NCI-H748 treated with DMSO at 0.1 percent for 48 hours (cell line): ENCODE results near the gene HCAR1.
"Not testable (repeated sequence)": the region's sequence is repeated elsewhere in the genome, so short reads cannot be mapped to it uniquely, and the experiment has no call there.

Experiments
- DNase-seq: peaks from one replicate; lab custom pipeline; 2025; lab: John Stamatoyannopoulos, UW

Gene HCAR1

GRCh38 chr12:122730215-122731014 is at the start of gene HCAR1:
HCAR1 (minus strand) TSS chr12:122730844; CDS start chr12:122730339, 505 bp downstream.
- DNase-seq = peak; percentile 2

- no peak for DNase-seq
Observed at GRCh38 chr12:122757568-122757967, 26.9 kb upstream of the HCAR1 start.

GRCh38 chr12:122754790-122755189 is 24.1 kb upstream of the HCAR1 start:
- no peak for DNase-seq

GRCh38 chr12:122753319-122753650 is 22.6 kb upstream of the HCAR1 start:
- DNase-seq = no peak

GRCh38 chr12:122752464-122753318 is 22.0 kb upstream of the HCAR1 start, which contains the start of gene DENR:
DENR (plus strand) TSS chr12:122752824; CDS start chr12:122753702, 878 bp downstream.
- DNase-seq = peak; percentile 95

GRCh38 chr12:122750781-122751515 is 20.3 kb upstream of the HCAR1 start:
- DNase-seq = not testable (repeated sequence)

GRCh38 chr12:122749569-122750332 is 19.1 kb upstream of the HCAR1 start:
- no peak for DNase-seq

GRCh38 chr12:122747224-122748135 is 16.8 kb upstream of the HCAR1 start:
- no peak for DNase-seq

GRCh38 chr12:122743895-122744525 is 13.4 kb upstream of the HCAR1 start:
- DNase-seq = no peak

GRCh38 chr12:122740351-122740750 is 9.7 kb upstream of the HCAR1 start:
- DNase-seq = no peak

GRCh38 chr12:122738571-122738970 is 7.9 kb upstream of the HCAR1 start:
- DNase-seq = no peak

- DNase-seq = no peak
Observed at GRCh38 chr12:122732611-122733010, 2.0 kb upstream of the HCAR1 start.

GRCh38 chr12:122732170-122732569 is 1.5 kb upstream of the HCAR1 start:
- no peak for DNase-seq

GRCh38 chr12:122729583-122730214 is 945 bp downstream of the HCAR1 start:
- DNase-seq = no peak

- DNase-seq = no peak
Observed at GRCh38 chr12:122726080-122726558, 4.5 kb downstream of the HCAR1 start.

GRCh38 chr12:122725452-122726079 is 5.1 kb downstream of the HCAR1 start:
- no peak for DNase-seq

GRCh38 chr12:122724641-122725243 is 5.9 kb downstream of the HCAR1 start:
- no peak for DNase-seq

GRCh38 chr12:122722387-122722786 is 8.3 kb downstream of the HCAR1 start:
- DNase-seq = no peak
